ENCODE data around the gene ADAM19.

DNA sequence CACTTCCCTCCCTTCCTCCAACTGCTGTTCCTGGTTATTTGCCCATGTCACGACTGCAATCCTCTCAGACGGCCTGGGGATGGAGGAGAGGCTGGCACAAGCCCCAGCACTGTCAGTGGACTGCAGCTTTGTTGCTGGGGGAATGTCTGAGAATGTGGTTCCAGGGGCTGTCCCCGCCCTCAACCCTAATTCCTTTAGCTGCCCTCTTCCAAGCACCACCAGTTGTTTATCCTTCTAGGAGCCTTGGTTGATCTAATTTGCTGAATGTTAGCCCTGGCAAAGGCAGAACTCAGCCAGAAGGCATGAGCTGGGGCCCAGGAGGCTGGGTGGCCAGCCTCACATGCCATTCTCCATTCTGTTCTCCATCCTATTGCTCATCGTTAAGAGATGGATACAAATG, 51.6 kb downstream of the ADAM19 start:
- TF ChIP-seq CTCF (IDR thresholded peaks at IDR 0.05) (no peak), POLR2A (IDR thresholded peaks at IDR 0.05) (no peak), EP300 (IDR thresholded peaks at IDR 0.05) (no peak)

Measured in ovary (tissue), 3 donors.